CD4-positive, alpha-beta memory T cell (primary cell): ENCODE data around the gene AGBL3. TPM values are rescaled to one million over a fixed set of nuclear protein-coding genes. Genes with fewer than 3 reads are reported as not detected.

Experiments
- CTCF ChIA-PET: fragments of 350-600 bp; sonication (Branson Sonifier 250); formaldehyde crosslinking; loops from one replicate; lab custom pipeline; 2021; ENCODE audit warnings: inconsistent platforms; ENCODE audit not compliant: partially characterized antibody; lab: Charles Lee
- POLR2A ChIA-PET: fragments of 350-600 bp; sonication (Branson Sonifier 250); formaldehyde crosslinking; loops from one replicate; lab custom pipeline; 2021; ENCODE audit not compliant: partially characterized antibody; lab: Charles Lee
- DNase-seq, 5 donors: peaks; one replicate each; pipeline versions ENCODE4 v3.0.0 to v3.0.0-alpha.2; 2020 to 2022; ENCODE audit warnings: mixed read lengths in 1 of 5
- H3K27ac ChIP-seq: one replicate; pipeline ENCODE4 v1.7.0; 2013; ENCODE audit warnings: low read depth, low read length
- H3K27me3 ChIP-seq: 2 replicates; pipeline ENCODE4 v1.7.0; 2013; ENCODE audit warnings: mild to moderate bottlenecking, low read length, moderate library complexity; ENCODE audit not compliant: insufficient read depth
- H3K36me3 ChIP-seq: 2 replicates; pipeline ENCODE4 v1.7.0; 2013; ENCODE audit warnings: mild to moderate bottlenecking, low read length, moderate library complexity; ENCODE audit not compliant: insufficient read depth
- H3K4me1 ChIP-seq: 2 replicates; pipeline ENCODE4 v1.7.0; 2013; ENCODE audit warnings: mild to moderate bottlenecking, low read length, moderate library complexity; ENCODE audit not compliant: insufficient read depth
- H3K4me3 ChIP-seq, 2 donors: one replicate each; pipeline ENCODE4 v1.7.0; 2013; ENCODE audit warnings: low read length in 2 of 2, mild to moderate bottlenecking in 1 of 2
- H3K9me3 ChIP-seq, 2 donors: one replicate each; pipeline ENCODE4 v1.7.0; 2013; ENCODE audit warnings: low read length in 2 of 2, control low read depth in 1 of 2; ENCODE audit not compliant: control insufficient read depth in 1 of 2
- H3K27ac Mint-ChIP-seq, 7 donors: one replicate each; pipeline ENCODE4 v1.8.0; 2020 to 2021; ENCODE audit warnings: mixed read lengths in 7 of 7, mild to moderate bottlenecking in 6 of 7, inconsistent platforms in 3 of 7, moderate library complexity in 3 of 7
- H3K27me3 Mint-ChIP-seq, 2 donors: one replicate each; pipeline ENCODE4 v1.8.0; 2020 to 2021; ENCODE audit warnings: mixed read lengths in 2 of 2
- H3K36me3 Mint-ChIP-seq, 2 donors: one replicate each; pipeline ENCODE4 v1.8.0; 2020 to 2021; ENCODE audit warnings: mixed read lengths in 2 of 2, inconsistent platforms in 1 of 2, mild to moderate bottlenecking in 1 of 2
- H3K4me1 Mint-ChIP-seq, 4 donors: one replicate each; pipeline ENCODE4 v1.8.0; 2020 to 2021; ENCODE audit warnings: mixed read lengths in 4 of 4, mild to moderate bottlenecking in 1 of 4
- H3K4me3 Mint-ChIP-seq, 8 donors: one replicate each; pipeline ENCODE4 v1.8.0; 2020 to 2021; ENCODE audit warnings: mixed read lengths in 8 of 8, mild to moderate bottlenecking in 7 of 8, moderate library complexity in 6 of 8, inconsistent platforms in 3 of 8
- H3K9me3 Mint-ChIP-seq, 8 donors: one replicate each; pipeline ENCODE4 v1.8.0; 2020 to 2021; ENCODE audit warnings: mixed read lengths in 8 of 8, mild to moderate bottlenecking in 5 of 8, inconsistent platforms in 3 of 8, moderate library complexity in 1 of 8
- intact Hi-C: fragments of 100-400 bp; cut with micrococcal nuclease; formaldehyde crosslinking; loops from one replicate; pipeline ENCODE4 v1.15.1; 2023
- polyA plus RNA-seq, 2 donors: library from polyadenylated mRNA; unstranded; fragments of 300-500 nt; fragmentation: Illumina TruSeq; gene quantifications; one replicate each; pipeline ENCODE4 v1.2.3, GENCODE V29; 2021
- total RNA-seq, 2 experiments: library from RNA; stranded (reverse); gene quantifications; one replicate each; pipeline ENCODE4 v1.2.3, GENCODE V29; 2021

Gene AGBL3
- total and polyA plus RNA-seq, 4 experiments from 2014 or later: 0.42 to 6.2 (median 3.2) TPM

GRCh38 chr7:134991469-134992339 is 5.4 kb downstream of the AGBL3 start:
- ChIA-PET POLR2A (no interaction called here), CTCF (interaction anchor here (0.7 kb wide), 1 partner anchor 8 kb away, joined by 3 read pairs; no protein-coding TSS in a partner anchor)
- H3K36me3 Mint-ChIP-seq: peaks cover 27 to 28% of the 10 kb centered on the region in 2 donors
- peaks cover 26 to 50% (median 35%) of the 10 kb centered on the region in 4 donors for H3K4me1 Mint-ChIP-seq
- no peak overlapping the region for H3K27ac ChIP-seq
- no peaks in the 10 kb centered on the region for H3K9me3 ChIP-seq
- H3K27me3 Mint-ChIP-seq: no peaks in the 10 kb centered on the region
- H3K27me3 ChIP-seq: no peaks in the 10 kb centered on the region
- H3K9me3 Mint-ChIP-seq: no peaks in the 10 kb centered on the region
- no peaks in the 10 kb centered on the region for H3K36me3 ChIP-seq
- H3K4me1 ChIP-seq: peaks cover 14% of the 10 kb centered on the region
- intact Hi-C loops: no loop called here
- no peak overlapping the region for H3K4me3 Mint-ChIP-seq
- no peak for DNase-seq
- H3K27ac Mint-ChIP-seq: peak overlapping the region in 4 of 7 donors; percentile 15 to 77 (median 56)
- H3K4me3 ChIP-seq: no peak overlapping the region

GRCh38 chr7:134992626-134993179 is 6.4 kb downstream of the AGBL3 start:
- peaks cover 6% of the 10 kb centered on the region for H3K4me1 ChIP-seq
- Mint-ChIP-seq H3K4me3 (peak overlapping the region in 3 of 8 donors; percentile 7 to 27 (median 26)), H3K27me3 (no peaks in the 10 kb centered on the region), H3K4me1 (peaks cover 23 to 47% (median 33%) of the 10 kb centered on the region in 4 donors), H3K36me3 (peaks cover 30 to 32% of the 10 kb centered on the region in 2 donors), H3K27ac (peak overlapping the region in 6 of 7 donors; percentile 1 to 85 (median 36)), H3K9me3 (no peaks in the 10 kb centered on the region)
- no peaks in the 10 kb centered on the region for H3K27me3 ChIP-seq
- CTCF ChIA-PET: interaction anchor here (0.7 to 0.8 kb wide), 2 partner anchors 9 to 176 kb away, joined by 3 read pairs; no protein-coding TSS in a partner anchor
- H3K27ac ChIP-seq: no peak overlapping the region
- intact Hi-C loops: no loop called here
- no peak overlapping the region for H3K4me3 ChIP-seq
- POLR2A ChIA-PET: no interaction called here
- H3K9me3 ChIP-seq: no peaks in the 10 kb centered on the region
- no peak for DNase-seq
- H3K36me3 ChIP-seq: no peaks in the 10 kb centered on the region

- no peak overlapping the region for H3K4me3 Mint-ChIP-seq
- no peaks in the 10 kb centered on the region for H3K27me3 Mint-ChIP-seq
- ChIA-PET POLR2A (no interaction called here), CTCF (no interaction called here)
- no peak for DNase-seq
- intact Hi-C loops: no loop called here
- H3K27ac Mint-ChIP-seq: peak overlapping the region in 3 of 7 donors; percentile 32 to 80 (median 73)
- no peaks in the 10 kb centered on the region for H3K9me3 ChIP-seq
- peaks cover 20 to 38% (median 32%) of the 10 kb centered on the region in 4 donors for H3K4me1 Mint-ChIP-seq
- no peaks in the 10 kb centered on the region for H3K27me3 ChIP-seq
- H3K36me3 ChIP-seq: no peaks in the 10 kb centered on the region
- H3K4me1 ChIP-seq: no peaks in the 10 kb centered on the region
- no peak overlapping the region for H3K27ac ChIP-seq
- H3K36me3 Mint-ChIP-seq: peaks cover 36 to 37% of the 10 kb centered on the region in 2 donors
- no peak overlapping the region for H3K4me3 ChIP-seq
- H3K9me3 Mint-ChIP-seq: no peaks in the 10 kb centered on the region
These were observed 7.7 kb downstream of the AGBL3 start for GRCh38 chr7:134993877-134994456.

GRCh38 chr7:134995239-134996096 is 9.2 kb downstream of the AGBL3 start:
- Mint-ChIP-seq H3K36me3 (peaks cover 32 to 36% of the 10 kb centered on the region in 2 donors), H3K27me3 (no peaks in the 10 kb centered on the region), H3K9me3 (no peaks in the 10 kb centered on the region), H3K4me1 (peaks cover 14 to 30% (median 22%) of the 10 kb centered on the region in 4 donors), H3K27ac (peak overlapping the region; percentile 22 to 92 (median 43)), H3K4me3 (peak overlapping the region in 3 of 8 donors; percentile 7 to 58 (median 29))
- no peaks in the 10 kb centered on the region for H3K36me3 ChIP-seq
- no peak overlapping the region for H3K27ac ChIP-seq
- H3K27me3 ChIP-seq: no peaks in the 10 kb centered on the region
- H3K4me3 ChIP-seq: no peak overlapping the region
- DNase-seq: peak in 4 of 5 donors; percentile 4 to 23 (median 10)
- POLR2A ChIA-PET: interaction anchor here (1.2 kb wide), 1 partner anchor 9 kb away, joined by 4 read pairs; the partner anchor contains the start of gene AGBL3
- no peaks in the 10 kb centered on the region for H3K4me1 ChIP-seq
- intact Hi-C loops: no loop called here
- CTCF ChIA-PET: interaction anchor here (1.2 to 4.2 kb wide), 2 partner anchors 9 to 173 kb away, joined by 3 to 28 read pairs; partner anchors contain the start of gene AGBL3
- H3K9me3 ChIP-seq: no peaks in the 10 kb centered on the region

GRCh38 chr7:134996097-134996550 is 9.8 kb downstream of the AGBL3 start:
- Mint-ChIP-seq H3K9me3 (no peaks in the 10 kb centered on the region), H3K36me3 (peaks cover 32 to 36% of the 10 kb centered on the region in 2 donors), H3K4me1 (peaks cover 14 to 24% (median 17%) of the 10 kb centered on the region in 4 donors), H3K4me3 (no peak overlapping the region), H3K27me3 (no peaks in the 10 kb centered on the region), H3K27ac (peak overlapping the region in 6 of 7 donors; percentile 4 to 69 (median 44))
- H3K27me3 ChIP-seq: no peaks in the 10 kb centered on the region
- CTCF ChIA-PET: interaction anchor here (1.2 to 4.2 kb wide), 2 partner anchors 10 to 173 kb away, joined by 3 to 28 read pairs; partner anchors contain the start of gene AGBL3
- H3K9me3 ChIP-seq: no peaks in the 10 kb centered on the region
- POLR2A ChIA-PET: interaction anchor here (1.2 kb wide), 1 partner anchor 10 kb away, joined by 4 read pairs; the partner anchor contains the start of gene AGBL3
- H3K27ac ChIP-seq: no peak overlapping the region
- intact Hi-C loops: no loop called here
- H3K4me1 ChIP-seq: no peaks in the 10 kb centered on the region
- no peak overlapping the region for H3K4me3 ChIP-seq
- DNase-seq: no peak
- no peaks in the 10 kb centered on the region for H3K36me3 ChIP-seq

GRCh38 chr7:134997214-134997885 is 11.0 kb downstream of the AGBL3 start:
- no peaks in the 10 kb centered on the region for H3K27me3 ChIP-seq
- H3K4me3 ChIP-seq: no peak overlapping the region
- Mint-ChIP-seq H3K4me3 (no peak overlapping the region), H3K9me3 (no peaks in the 10 kb centered on the region), H3K27me3 (no peaks in the 10 kb centered on the region), H3K36me3 (peaks cover 32 to 36% of the 10 kb centered on the region in 2 donors), H3K27ac (no peak overlapping the region), H3K4me1 (peaks cover 10 to 17% (median 13%) of the 10 kb centered on the region in 4 donors)
- DNase-seq: no peak
- H3K36me3 ChIP-seq: no peaks in the 10 kb centered on the region
- intact Hi-C loops: no loop called here
- no peaks in the 10 kb centered on the region for H3K9me3 ChIP-seq
- no peak overlapping the region for H3K27ac ChIP-seq
- ChIA-PET POLR2A (no interaction called here), CTCF (interaction anchor here (4.2 kb wide), 1 partner anchor 11 kb away, joined by 28 read pairs; the partner anchor contains the start of gene AGBL3)
- no peaks in the 10 kb centered on the region for H3K4me1 ChIP-seq
